Erythroblast (primary cell): ENCODE measurements around the gene SLC35F3.

Experiments
- DNase-seq, 2 experiments: peaks; one replicate each; lab custom pipeline; 2025; lab: John Stamatoyannopoulos, UW
- GATA1 ChIP-seq: IDR thresholded peaks from 2 replicates; pipeline ENCODE4 v1.6.1; 2011; ENCODE audit warnings: low read depth, mild to moderate bottlenecking, control low read depth, low read length, moderate library complexity
- POLR2A ChIP-seq: IDR thresholded peaks from 2 replicates; pipeline ENCODE4 v1.6.1; 2011; ENCODE audit warnings: mild to moderate bottlenecking, low read length

The SLC35F3 gene

DNA sequence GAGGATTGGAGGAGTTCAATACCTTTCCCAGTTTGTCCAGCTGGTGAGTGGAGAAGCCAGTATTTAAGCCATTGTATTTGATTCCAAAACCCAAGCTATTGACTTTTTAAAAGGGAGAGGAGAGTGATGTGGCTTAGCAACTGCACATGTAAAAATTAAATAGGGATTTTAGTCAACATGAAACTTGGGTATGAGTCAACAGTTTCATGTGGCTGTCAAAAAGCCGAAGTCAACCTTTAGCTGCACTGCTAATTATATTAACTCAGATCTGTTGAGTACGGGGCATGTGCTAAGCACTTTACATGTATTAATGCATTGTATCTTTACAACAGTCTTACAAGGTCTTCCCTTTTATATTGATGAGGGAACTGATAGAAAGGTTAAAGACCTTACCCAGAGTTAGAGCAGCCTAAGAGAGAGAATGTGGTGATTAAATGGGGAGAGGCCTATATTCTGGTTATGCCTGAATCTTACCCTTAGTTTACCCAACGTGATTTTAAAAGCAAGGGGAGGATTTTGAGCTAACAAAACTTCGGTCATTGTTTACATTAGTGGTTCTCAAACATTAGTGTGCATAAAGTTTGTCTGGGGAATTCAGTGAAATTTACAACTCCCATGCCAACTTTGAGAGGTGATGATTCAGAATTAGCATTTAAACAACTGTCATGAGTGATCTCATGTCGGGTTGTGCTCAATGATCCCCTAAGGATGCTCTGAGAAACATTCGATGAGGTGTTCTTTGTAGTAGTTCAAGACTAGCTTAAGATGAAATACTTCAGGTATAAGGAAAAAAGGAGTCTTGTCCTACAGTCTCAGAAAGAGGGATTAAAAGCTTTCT is 6.9 kb upstream of the SLC35F3 start:
- TF ChIP-seq POLR2A (no peak), GATA1 (no peak)
- DNase-seq = no peak

- DNase-seq = no peak
- TF ChIP-seq GATA1 (no peak), POLR2A (no peak)
These were observed 3.0 kb upstream of the SLC35F3 start for GRCh38 chr1:233901495-233901894.

DNA sequence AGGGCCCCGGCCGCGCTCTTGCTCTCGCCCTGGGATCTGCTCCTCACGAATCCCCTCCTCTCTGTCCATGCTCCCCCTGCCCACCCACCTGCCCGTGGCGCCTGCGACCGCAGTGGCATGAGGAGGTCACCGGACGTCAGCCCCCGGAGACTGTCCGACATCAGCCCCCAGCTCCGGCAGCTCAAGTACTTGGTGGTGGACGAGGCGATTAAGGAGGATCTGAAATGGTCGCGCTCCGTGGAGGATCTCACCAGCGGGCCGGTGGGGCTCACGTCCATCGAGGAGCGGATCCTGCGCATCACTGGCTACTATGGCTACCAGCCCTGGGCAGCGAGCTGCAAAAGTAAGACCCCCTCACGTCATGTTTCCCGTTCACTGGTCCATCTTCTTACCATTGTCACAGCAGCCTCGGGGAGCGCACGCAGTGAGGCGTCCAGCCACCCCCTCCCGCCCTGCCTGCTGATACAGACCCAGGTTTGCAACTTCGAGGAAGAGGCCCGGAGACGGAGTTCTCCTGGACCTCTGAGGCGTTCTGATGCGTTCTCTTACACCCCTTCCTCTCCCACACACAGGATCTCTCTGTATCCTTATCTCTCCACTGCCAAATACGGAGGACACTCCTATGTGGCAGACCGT is 1.1 kb downstream of the SLC35F3 start:
- no peak for DNase-seq
- TF ChIP-seq GATA1 = no peak

DNA sequence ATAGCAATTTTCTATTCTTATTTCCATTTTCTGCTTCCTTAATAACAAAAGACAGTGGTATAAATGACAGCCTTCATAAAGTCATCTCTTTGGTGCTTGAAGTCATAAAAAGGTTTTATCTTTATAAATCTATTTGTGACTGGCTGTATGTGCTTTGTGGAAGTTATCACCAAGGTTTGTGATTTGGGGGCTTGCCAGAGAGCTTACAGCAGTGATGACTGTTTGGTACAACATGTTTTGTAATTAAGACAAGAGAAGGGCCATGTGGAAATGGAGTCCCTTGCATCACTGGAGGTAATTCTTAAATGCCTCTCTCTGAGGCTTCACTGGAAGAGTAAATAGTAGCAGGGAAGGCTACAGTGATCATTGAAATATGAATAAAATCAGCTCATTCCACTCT is 2.7 kb downstream of the SLC35F3 start:
- TF ChIP-seq POLR2A (no peak), GATA1 (no peak)
- DNase-seq = no peak

DNA sequence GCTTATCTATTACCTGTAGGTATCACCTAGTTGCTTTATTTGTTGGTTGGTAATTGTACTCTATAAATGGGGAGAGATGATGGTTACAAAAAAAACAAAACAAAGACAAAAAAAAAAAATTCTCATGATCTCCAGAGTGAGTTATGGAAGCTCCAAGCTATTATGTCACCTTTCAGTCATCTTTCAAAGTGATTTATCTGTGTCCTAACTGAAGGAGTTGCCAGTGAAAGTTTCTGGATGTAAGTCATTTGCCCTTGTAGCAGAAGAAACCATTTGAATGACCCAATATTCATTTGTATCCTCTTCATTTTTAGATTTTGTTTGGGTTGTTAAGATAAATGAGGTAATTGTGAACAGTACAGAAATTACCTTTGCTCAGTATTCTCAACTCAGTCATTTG is 3.6 kb downstream of the SLC35F3 start:
- TF ChIP-seq POLR2A (no peak), GATA1 (no peak)
- DNase-seq = no peak

- TF ChIP-seq GATA1 = no peak
- no peak for TF ChIP-seq POLR2A
- no peak for DNase-seq
These were observed 4.7 kb downstream of the SLC35F3 start for GRCh38 chr1:233909195-233909594.

- DNase-seq = no peak
- TF ChIP-seq POLR2A (no peak), GATA1 (no peak)
These were observed 8.0 kb downstream of the SLC35F3 start for GRCh38 chr1:233912447-233912846.

GRCh38 chr1:233912909-233913308 is 8.4 kb downstream of the SLC35F3 start:
- TF ChIP-seq GATA1 (no peak), POLR2A (no peak)
- DNase-seq = no peak

- no peak for TF ChIP-seq POLR2A
- TF ChIP-seq GATA1 = no peak
- DNase-seq = no peak
These were observed 12.2 kb downstream of the SLC35F3 start for GRCh38 chr1:233916706-233917105.

DNA sequence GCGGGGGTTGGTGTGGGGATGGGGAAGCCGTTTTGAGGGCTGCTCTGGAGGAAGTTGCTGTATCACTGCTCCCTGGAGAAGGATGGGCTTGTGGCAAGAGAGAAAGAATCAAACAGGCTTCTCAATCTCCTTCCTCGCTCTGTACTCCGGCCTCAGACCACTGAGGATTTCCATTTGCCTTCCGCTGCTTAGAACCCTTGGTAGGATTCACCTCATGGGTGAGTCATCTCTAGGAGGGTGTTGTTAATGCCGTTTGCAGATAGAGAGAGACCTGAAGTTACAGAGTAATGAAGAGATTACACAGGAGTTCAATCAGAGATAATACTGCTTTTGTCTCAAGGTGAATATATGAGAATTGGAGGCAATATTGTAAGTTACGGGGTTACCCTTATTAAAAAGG is 15.3 kb downstream of the SLC35F3 start:
- DNase-seq = no peak
- no peak for TF ChIP-seq POLR2A
- TF ChIP-seq GATA1 = no peak

GRCh38 chr1:233928123-233928522 is 23.6 kb downstream of the SLC35F3 start:
- DNase-seq = no peak
- TF ChIP-seq POLR2A (no peak), GATA1 (no peak)

- no peak for DNase-seq
- TF ChIP-seq POLR2A = no peak
- TF ChIP-seq GATA1 = no peak
These were observed 28.9 kb downstream of the SLC35F3 start for GRCh38 chr1:233933339-233933738.

DNA sequence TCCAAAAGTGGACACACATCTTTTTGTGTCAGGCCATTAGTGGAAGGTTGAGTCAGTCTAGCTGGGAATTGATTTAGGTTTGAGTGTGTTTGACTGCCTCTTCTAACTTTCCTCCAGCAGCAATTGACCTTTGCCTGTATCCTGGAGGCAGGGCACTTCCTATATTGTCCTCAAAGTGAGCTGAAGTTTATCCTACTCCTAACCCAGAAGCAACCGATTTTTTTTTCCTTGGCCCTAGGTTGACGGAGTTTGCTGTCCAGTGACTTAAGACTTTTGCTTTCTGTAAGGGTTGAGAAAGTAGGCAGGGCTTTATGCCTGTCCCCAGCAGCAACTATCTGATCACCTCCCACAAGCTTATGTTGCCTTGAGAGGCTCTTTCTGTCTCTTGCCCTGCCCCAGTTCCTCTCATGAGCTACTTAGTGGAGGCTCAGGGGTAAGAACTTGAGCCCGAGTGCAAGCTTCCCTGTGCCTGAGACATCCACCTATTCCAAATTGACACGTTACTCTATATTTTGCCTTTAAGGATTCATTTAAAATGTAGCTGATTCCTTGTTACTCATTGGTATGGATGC is 30.9 kb downstream of the SLC35F3 start:
- DNase-seq = no peak
- no peak for TF ChIP-seq GATA1
- no peak for TF ChIP-seq POLR2A

DNA sequence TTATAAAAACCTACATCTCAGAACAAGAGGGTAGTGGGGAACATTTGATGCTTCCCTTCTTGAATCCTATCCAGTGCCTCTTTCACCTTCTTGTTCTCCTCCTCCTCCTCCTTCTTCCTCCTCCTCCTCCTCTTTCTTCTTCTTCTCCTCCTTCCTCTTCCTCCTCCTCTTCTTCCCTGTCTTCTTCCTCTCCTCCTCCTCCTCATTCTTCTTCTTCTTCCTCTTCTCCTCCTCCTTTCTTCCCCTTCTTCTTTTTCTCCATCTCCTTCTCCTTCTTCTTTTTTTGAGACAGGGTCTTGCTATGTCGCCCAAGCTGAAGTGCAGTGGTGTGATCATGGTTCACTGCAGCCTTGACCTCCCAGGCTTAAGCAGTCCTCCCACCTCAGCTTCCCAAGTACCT is 31.9 kb downstream of the SLC35F3 start:
- TF ChIP-seq GATA1 (no peak), POLR2A (no peak)

GRCh38 chr1:233936842-233937241 is 32.4 kb downstream of the SLC35F3 start:
- no peak for DNase-seq
- TF ChIP-seq POLR2A (no peak), GATA1 (no peak)

More for the DNA sequence above, 31.9 kb downstream of the SLC35F3 start:
- DNase-seq = no peak
